T-cell (primary cell): ENCODE results near the gene ABCC1. TPM values are rescaled to one million over a fixed set of nuclear protein-coding genes. Genes with fewer than 3 reads are reported as not detected.
"Not testable (repeated sequence)": the region's sequence is repeated elsewhere in the genome, so short reads cannot be mapped to it uniquely, and the experiment has no call there.

Source experiments
- ATAC-seq, 4 experiments: fragments of 200-7000 bp in 3 of 4; fragments of 150-1000 bp in 1 of 4; cut with Tn5 transposase; replicated peaks in 1 of 4; 1 replicate in 3 of 4; 2 replicates in 1 of 4; pipeline ENCODE4 v1.10.0; 2021; ENCODE audit warnings: moderate library complexity in 3 of 4, mild to moderate bottlenecking in 2 of 4, moderate number of reproducible peaks in 1 of 4
- CTCF ChIA-PET, 2 donors: fragments of 300-600 bp; sonication (Branson Sonifier 250); formaldehyde crosslinking; loops; one replicate each; lab custom pipeline; 2022; ENCODE audit warnings: antibody characterized with exemption in 2 of 2; lab: Charles Lee
- POLR2A ChIA-PET, 2 donors: fragments of 300-600 bp; sonication (Branson Sonifier 250); formaldehyde crosslinking; loops; one replicate each; lab custom pipeline; 2022; ENCODE audit warnings: antibody characterized with exemption in 2 of 2; lab: Charles Lee
- DNase-seq, 35 experiments: peaks; one replicate each; pipeline versions ENCODE4 v3.0.0 to v3.0.0-alpha.2; 2013 to 2023
- H3K27ac ChIP-seq: one replicate; pipeline ENCODE4 v1.5.1; 2013; ENCODE audit warnings: low read length
- H3K27me3 ChIP-seq, 2 experiments: replicated peaks in 1 of 2; 1 replicate in 1 of 2; 2 replicates in 1 of 2; pipeline versions ENCODE4 v1.6.1 to v1.7.0; 2013; ENCODE audit warnings: low read length in 1 of 2, mixed read lengths in 1 of 2; ENCODE audit not compliant: control insufficient read depth in 2 of 2, insufficient read depth in 2 of 2; ENCODE audit errors: extremely low read depth in 1 of 2
- H3K36me3 ChIP-seq, 2 donors: 1 replicate in 1 of 2; 2 replicates in 1 of 2; pipeline versions ENCODE4 v1.6.1 to v1.7.0; 2013; ENCODE audit warnings: low read length in 1 of 2; ENCODE audit not compliant: control insufficient read depth in 2 of 2, insufficient read depth in 1 of 2; ENCODE audit errors: extremely low read depth in 1 of 2
- H3K4me1 ChIP-seq, 2 experiments: 1 replicate in 1 of 2; 2 replicates in 1 of 2; pipeline versions ENCODE4 v1.6.1 to v1.7.0; 2013; ENCODE audit warnings: low read length in 2 of 2, mixed read lengths in 1 of 2; ENCODE audit not compliant: insufficient read depth in 2 of 2, control insufficient read depth in 1 of 2; ENCODE audit errors: extremely low read depth in 1 of 2
- H3K4me3 ChIP-seq, 2 donors: 1 replicate in 1 of 2; 2 replicates in 1 of 2; pipeline versions ENCODE4 v1.5.1 to v1.7.0; 2013; ENCODE audit warnings: mild to moderate bottlenecking in 2 of 2, low read length in 1 of 2, moderate library complexity in 1 of 2; ENCODE audit not compliant: control insufficient read depth in 1 of 2; ENCODE audit errors: extremely low read depth in 1 of 2
- H3K9me3 ChIP-seq: 2 replicates; pipeline ENCODE4 v1.7.0; 2013
- H3K27ac Mint-ChIP-seq, 2 donors: one replicate each; pipeline ENCODE4 v1.8.0; 2020 to 2021; ENCODE audit warnings: mild to moderate bottlenecking in 2 of 2, mixed read lengths in 2 of 2
- H3K27me3 Mint-ChIP-seq, 2 donors: one replicate each; pipeline ENCODE4 v1.8.0; 2021 to 2022; ENCODE audit warnings: mixed read lengths in 2 of 2
- H3K36me3 Mint-ChIP-seq: one replicate; pipeline ENCODE4 v1.8.0; 2021; ENCODE audit warnings: mixed read lengths
- H3K4me1 Mint-ChIP-seq, 3 donors: one replicate each; pipeline ENCODE4 v1.8.0; 2020 to 2022; ENCODE audit warnings: mixed read lengths in 3 of 3, mild to moderate bottlenecking in 1 of 3
- H3K4me3 Mint-ChIP-seq, 3 donors: one replicate each; pipeline ENCODE4 v1.8.0; 2020 to 2022; ENCODE audit warnings: mild to moderate bottlenecking in 3 of 3, mixed read lengths in 3 of 3, moderate library complexity in 3 of 3
- H3K9me3 Mint-ChIP-seq, 3 donors: one replicate each; pipeline ENCODE4 v1.8.0; 2020 to 2022; ENCODE audit warnings: mixed read lengths in 3 of 3
- WGBS: methylation state at CpG from one replicate; pipeline ENCODE4 v1.1.5; 2013; ENCODE audit warnings: missing lambda C conversion rate; ENCODE audit not compliant: insufficient coverage; 5-methylcytosine and 5-hydroxymethylcytosine counted together
- total RNA-seq, 35 experiments: library from RNA in 6 of 35; stranded (reverse) in 6 of 35; fragments of 120-200 nt in 1 of 35; gene quantifications; one replicate each; pipeline versions ENCODE4 v1.2.1 to v1.2.4 and lab custom pipeline; 2013 to 2026

The ABCC1 gene
- total RNA-seq, 5 donors from 2014 or later (not counting 1 experiment from before 2014, with no cell fraction given) = 59.4 to 68.1 (median 63.0) TPM

DNA sequence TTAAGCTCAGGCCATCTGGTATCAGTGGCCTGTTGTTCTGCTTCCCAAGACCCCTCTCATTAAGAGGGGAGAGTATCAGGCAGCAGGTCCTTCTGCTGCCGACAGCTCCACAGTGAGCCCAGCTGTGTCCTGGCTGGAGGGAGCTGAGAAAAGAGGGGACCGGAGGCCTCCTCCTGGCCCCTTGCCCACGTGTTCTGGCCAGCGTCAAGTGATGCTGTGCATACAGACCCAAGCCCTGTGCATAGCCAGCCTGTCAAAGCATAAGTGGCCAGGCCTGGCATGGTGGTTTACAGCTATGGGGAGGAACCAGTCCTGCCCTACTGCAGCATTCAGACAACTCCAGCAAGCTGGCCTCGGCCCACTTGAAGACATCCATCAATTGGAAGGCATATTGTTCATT lies 225.9 kb downstream of the ABCC1 start:
- ChIA-PET POLR2A (interaction anchor here in 1 of 2 donors (0.7 kb wide), 1 partner anchor 574 kb away, joined by 6 read pairs; no protein-coding TSS in a partner anchor), CTCF (no interaction called here)
- no peak overlapping the region for H3K4me3 Mint-ChIP-seq
- no peaks in the 10 kb centered on the region for H3K9me3 ChIP-seq
- no peaks in the 10 kb centered on the region for H3K9me3 Mint-ChIP-seq
- ATAC-seq = no peak
- H3K4me3 ChIP-seq = no peak overlapping the region
- H3K27ac Mint-ChIP-seq = no peak overlapping the region
- H3K27me3 ChIP-seq = peaks cover 0 to 4% of the 10 kb centered on the region in 2 experiments
- H3K27me3 Mint-ChIP-seq = no peaks in the 10 kb centered on the region
- H3K27ac ChIP-seq = no peak overlapping the region
- no peaks in the 10 kb centered on the region for H3K36me3 ChIP-seq
- H3K4me1 ChIP-seq = no peaks in the 10 kb centered on the region
- no peak for DNase-seq
- no peaks in the 10 kb centered on the region for H3K36me3 Mint-ChIP-seq
- WGBS = 95% methylated on average over 4 of the region's 5 CpGs
- H3K4me1 Mint-ChIP-seq = no peaks in the 10 kb centered on the region

DNA sequence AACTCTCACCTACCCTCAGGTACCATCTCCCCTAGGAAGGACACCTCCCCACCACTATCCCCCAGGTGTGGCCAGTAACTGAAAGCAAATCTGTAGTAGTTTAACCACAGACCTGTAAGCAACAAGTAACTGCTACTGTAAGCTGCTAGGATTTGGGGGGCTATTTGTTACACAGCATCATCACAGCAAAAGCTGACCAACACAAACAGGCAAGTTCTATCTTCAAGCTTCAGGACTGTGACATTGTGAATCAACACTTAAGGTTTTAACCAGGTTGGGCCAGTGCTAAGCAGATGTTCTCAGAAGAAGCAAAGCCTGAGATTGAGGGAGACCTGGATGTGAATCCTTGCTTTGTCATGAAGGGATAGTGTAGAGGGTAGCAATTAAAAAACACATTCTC lies 226.9 kb downstream of the ABCC1 start:
- Mint-ChIP-seq H3K4me3 (no peak overlapping the region), H3K36me3 (no peaks in the 10 kb centered on the region), H3K27ac (no peak overlapping the region), H3K4me1 (no peaks in the 10 kb centered on the region), H3K27me3 (peaks cover 0 to 1% of the 10 kb centered on the region in 2 donors), H3K9me3 (no peaks in the 10 kb centered on the region)
- CTCF ChIA-PET = interaction anchor here in 1 of 2 donors (0.5 kb wide), 1 partner anchor 142 kb away, joined by 4 read pairs; no protein-coding TSS in a partner anchor
- Histone ChIP-seq H3K4me1 (no peaks in the 10 kb centered on the region), H3K36me3 (no peaks in the 10 kb centered on the region), H3K27me3 (peaks cover 0 to 4% of the 10 kb centered on the region in 2 experiments), H3K9me3 (no peaks in the 10 kb centered on the region), H3K4me3 (no peak overlapping the region), H3K27ac (no peak overlapping the region)
- POLR2A ChIA-PET = no interaction called here
- ATAC-seq (no peak), DNase-seq (no peak)

DNA sequence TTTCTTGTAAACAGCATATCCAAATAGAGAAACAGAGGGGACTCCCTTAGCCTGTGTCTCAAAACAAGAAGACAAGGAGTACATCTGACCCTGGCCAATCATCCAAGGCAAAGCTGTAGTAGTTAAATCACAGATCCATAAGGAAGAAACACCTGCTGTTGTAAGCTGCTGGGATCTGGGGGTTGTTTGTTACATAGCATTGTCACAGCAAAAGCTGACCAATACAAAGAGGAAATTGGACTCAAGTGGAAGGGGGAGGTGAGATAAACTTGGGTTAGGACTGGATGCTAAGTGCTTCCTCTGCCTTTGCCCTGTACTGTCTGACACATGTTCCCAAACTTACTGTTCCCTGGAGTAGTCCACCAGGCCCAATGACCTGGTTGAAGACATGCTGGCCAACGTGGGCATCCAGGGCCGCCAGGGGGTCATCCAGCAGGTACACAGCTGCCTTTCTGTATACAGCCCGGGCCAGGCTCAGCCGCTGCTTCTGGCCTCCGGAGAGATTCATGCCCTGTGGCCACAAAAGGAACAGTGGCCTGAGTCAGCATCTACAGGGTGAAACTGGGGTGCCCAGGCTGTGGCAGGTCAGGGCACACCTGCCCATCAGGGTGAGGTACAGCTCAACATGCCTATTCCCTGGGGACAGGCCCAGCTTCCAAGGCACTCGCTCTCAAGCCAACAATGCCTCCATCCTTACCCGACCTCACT lies 229.2 kb downstream of the ABCC1 start:
- Histone ChIP-seq H3K4me3 (no peak overlapping the region), H3K27ac (no peak overlapping the region), H3K36me3 (no peaks in the 10 kb centered on the region), H3K27me3 (peaks cover 0 to 8% of the 10 kb centered on the region in 2 experiments), H3K4me1 (no peaks in the 10 kb centered on the region), H3K9me3 (no peaks in the 10 kb centered on the region)
- 79% methylated on average over 7 of the region's 7 CpGs for WGBS
- peaks cover 3 to 7% of the 10 kb centered on the region in 2 donors for H3K27me3 Mint-ChIP-seq
- no peaks in the 10 kb centered on the region for H3K9me3 Mint-ChIP-seq
- H3K4me1 Mint-ChIP-seq = no peaks in the 10 kb centered on the region
- POLR2A ChIA-PET = no interaction called here
- CTCF ChIA-PET = no interaction called here
- H3K27ac Mint-ChIP-seq = no peak overlapping the region
- ATAC-seq (no peak), DNase-seq (no peak)
- H3K4me3 Mint-ChIP-seq = no peak overlapping the region
- no peaks in the 10 kb centered on the region for H3K36me3 Mint-ChIP-seq

DNA sequence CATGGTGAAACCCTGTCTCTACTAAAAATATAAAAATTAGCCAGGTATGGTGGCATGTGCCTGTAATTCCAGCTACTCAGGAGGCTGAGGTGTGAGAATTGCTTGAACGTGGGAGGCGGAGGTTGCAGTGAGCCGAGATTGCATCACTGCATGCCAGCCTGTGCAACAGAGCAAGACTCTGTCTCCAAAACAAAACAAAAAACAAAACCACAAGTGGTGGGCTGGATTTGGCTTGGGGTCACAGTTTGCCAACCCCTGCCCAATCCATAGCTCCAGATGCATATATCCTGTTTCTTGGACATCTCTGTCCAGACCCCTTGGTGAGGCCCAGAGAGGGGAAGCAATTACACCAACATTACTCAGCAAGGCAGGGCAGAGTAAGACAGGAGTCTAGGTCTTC lies 232.3 kb downstream of the ABCC1 start:
- H3K4me1 Mint-ChIP-seq, POLR2A ChIA-PET, DNase-seq, CTCF ChIA-PET, H3K27me3 ChIP-seq, H3K36me3 Mint-ChIP-seq, H3K27ac ChIP-seq, H3K9me3 Mint-ChIP-seq, H3K4me1 ChIP-seq, ATAC-seq, H3K4me3 Mint-ChIP-seq, H3K27me3 Mint-ChIP-seq, H3K9me3 ChIP-seq, H3K27ac Mint-ChIP-seq, H3K4me3 ChIP-seq, H3K36me3 ChIP-seq: not testable (repeated sequence)
- no CpG with 5 or more reads among the region's 3 CpGs for WGBS

DNA sequence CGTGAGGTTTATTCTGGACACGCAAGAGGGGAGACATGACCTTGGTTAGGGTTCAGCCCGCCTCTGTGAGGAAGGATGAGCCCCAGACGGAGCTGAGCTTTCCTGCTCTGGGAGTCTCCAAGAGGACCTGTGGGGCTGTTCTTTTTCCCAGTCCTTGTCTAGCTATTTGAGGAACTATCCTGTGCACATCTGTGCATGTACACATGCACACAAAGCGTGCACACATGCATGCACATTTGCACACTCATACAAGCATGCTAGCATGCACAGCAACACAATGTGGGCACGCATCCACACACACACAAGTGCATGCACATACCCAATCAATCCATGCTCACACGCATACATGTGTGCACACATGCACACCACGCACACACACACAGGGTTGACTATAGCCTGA lies 233.5 kb downstream of the ABCC1 start:
- H3K27ac Mint-ChIP-seq = no peak overlapping the region
- H3K4me1 Mint-ChIP-seq = no peaks in the 10 kb centered on the region
- no peak overlapping the region for H3K4me3 ChIP-seq
- POLR2A ChIA-PET = no interaction called here
- H3K9me3 Mint-ChIP-seq = no peaks in the 10 kb centered on the region
- H3K27me3 ChIP-seq = peaks cover 0 to 10% of the 10 kb centered on the region in 2 experiments
- no peak overlapping the region for H3K27ac ChIP-seq
- no peaks in the 10 kb centered on the region for H3K4me1 ChIP-seq
- 90% methylated on average over 6 of the region's 8 CpGs for WGBS
- DNase-seq (no peak), ATAC-seq (no peak)
- H3K4me3 Mint-ChIP-seq = no peak overlapping the region
- H3K27me3 Mint-ChIP-seq = peaks cover 6 to 9% of the 10 kb centered on the region in 2 donors
- no peaks in the 10 kb centered on the region for H3K36me3 Mint-ChIP-seq
- H3K9me3 ChIP-seq = no peaks in the 10 kb centered on the region
- CTCF ChIA-PET = no interaction called here
- no peaks in the 10 kb centered on the region for H3K36me3 ChIP-seq

DNA sequence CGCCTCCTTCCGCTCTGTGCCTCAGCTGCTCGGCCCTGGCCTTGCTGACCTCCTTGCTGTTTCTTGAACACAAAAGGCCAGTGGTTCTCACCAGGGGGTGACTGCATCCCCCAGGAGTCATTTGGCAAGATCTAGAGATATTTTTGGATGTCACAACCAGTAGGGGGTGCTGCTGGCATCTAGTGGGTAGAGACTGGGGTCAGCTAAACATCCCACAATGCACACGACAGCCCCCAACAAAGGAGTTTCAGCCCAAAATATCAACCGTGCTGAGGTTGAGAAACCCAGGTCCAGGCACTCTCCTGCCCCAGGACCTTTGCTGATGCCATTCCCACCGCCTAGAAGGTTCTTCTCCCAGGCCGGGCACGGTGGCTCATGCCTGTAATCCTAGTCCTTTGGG lies 234.1 kb downstream of the ABCC1 start:
- H3K9me3 Mint-ChIP-seq = no peaks in the 10 kb centered on the region
- DNase-seq (no peak), ATAC-seq (no peak)
- no peak overlapping the region for H3K27ac Mint-ChIP-seq
- H3K27ac ChIP-seq = no peak overlapping the region
- no peak overlapping the region for H3K4me3 Mint-ChIP-seq
- no peak overlapping the region for H3K4me3 ChIP-seq
- no peaks in the 10 kb centered on the region for H3K4me1 ChIP-seq
- peaks cover 0 to 11% of the 10 kb centered on the region in 2 experiments for H3K27me3 ChIP-seq
- ChIA-PET CTCF (no interaction called here), POLR2A (no interaction called here)
- H3K9me3 ChIP-seq = no peaks in the 10 kb centered on the region
- no peaks in the 10 kb centered on the region for H3K4me1 Mint-ChIP-seq
- 95% methylated on average over 6 of the region's 8 CpGs for WGBS
- no peaks in the 10 kb centered on the region for H3K36me3 ChIP-seq
- no peaks in the 10 kb centered on the region for H3K36me3 Mint-ChIP-seq
- H3K27me3 Mint-ChIP-seq = peaks cover 6 to 9% of the 10 kb centered on the region in 2 donors
